CD14-positive monocyte (primary cell): Measurements from ENCODE around the gene WWOX. TPM values are rescaled to one million over a fixed set of nuclear protein-coding genes. Genes with fewer than 3 reads are reported as not detected.

Source experiments
- DNase-seq, 3 donors: peaks; one replicate each; pipeline ENCODE4 v3.0.0-alpha.2; 2011 to 2022
- H2AFZ ChIP-seq: 2 replicates; pipeline ENCODE4 v1.6.0; 2012; ENCODE audit warnings: mild to moderate bottlenecking, low read depth, low read length, inconsistent platforms; ENCODE audit not compliant: insufficient read depth, poor library complexity, severe bottlenecking
- H3K27ac ChIP-seq, 2 donors: 1 replicate in 1 of 2; 2 replicates in 1 of 2; pipeline ENCODE4 v1.5.1; 2012 to 2013; ENCODE audit warnings: low read length in 2 of 2, control low read depth in 1 of 2, inconsistent platforms in 1 of 2, low read depth in 1 of 2, mild to moderate bottlenecking in 1 of 2
- H3K27me3 ChIP-seq, 2 donors: one replicate each; pipeline versions ENCODE4 v1.6.0 to v1.6.1; 2011 to 2013; ENCODE audit warnings: low read length in 2 of 2; ENCODE audit not compliant: control insufficient read depth in 2 of 2, insufficient read depth in 2 of 2
- H3K36me3 ChIP-seq, 2 donors: replicated peaks in 1 of 2; 1 replicate in 1 of 2; 2 replicates in 1 of 2; pipeline versions ENCODE4 v1.5.1 to v1.6.1; 2012 to 2013; ENCODE audit warnings: low read length in 2 of 2, control low read depth in 1 of 2, inconsistent platforms in 1 of 2, mild to moderate bottlenecking in 1 of 2; ENCODE audit not compliant: insufficient read depth in 2 of 2, control insufficient read depth in 1 of 2
- H3K4me1 ChIP-seq, 2 donors: 1 replicate in 1 of 2; 2 replicates in 1 of 2; pipeline versions ENCODE4 v1.5.1 to v1.6.1; 2012 to 2013; ENCODE audit warnings: low read length in 2 of 2, control low read depth in 1 of 2, inconsistent platforms in 1 of 2, mild to moderate bottlenecking in 1 of 2, moderate library complexity in 1 of 2; ENCODE audit not compliant: insufficient read depth in 2 of 2, control insufficient read depth in 1 of 2
- H3K4me2 ChIP-seq: replicated peaks from 2 replicates; pipeline ENCODE3; 2012; ENCODE audit warnings: low read length, moderate library complexity, mild to moderate bottlenecking; ENCODE audit not compliant: poor library complexity, severe bottlenecking; ENCODE audit errors: extremely low read depth
- H3K4me3 ChIP-seq, 3 experiments: fragments of 200-600 bp in 1 of 3; sonication (generic) in 1 of 3; replicated peaks in 1 of 3; 1 replicate in 2 of 3; 2 replicates in 1 of 3; pipeline ENCODE4 v1.5.1; 2011 to 2013; ENCODE audit warnings: low read length in 3 of 3, mild to moderate bottlenecking in 3 of 3, control low read depth in 2 of 3, low read depth in 2 of 3, inconsistent platforms in 1 of 3, moderate library complexity in 1 of 3
- H3K79me2 ChIP-seq: 2 replicates; pipeline ENCODE4 v1.6.0; 2012; ENCODE audit warnings: mild to moderate bottlenecking, control low read depth, inconsistent platforms, low read length, moderate library complexity; ENCODE audit not compliant: insufficient read depth
- H3K9ac ChIP-seq: 2 replicates; pipeline ENCODE4 v1.6.0; 2017; ENCODE audit warnings: low read length, mild to moderate bottlenecking; ENCODE audit not compliant: insufficient read depth, poor library complexity, severe bottlenecking
- H3K9me3 ChIP-seq, 2 donors: replicated peaks in 1 of 2; 1 replicate in 1 of 2; 2 replicates in 1 of 2; pipeline versions ENCODE4 v1.5.1 to v1.6.1; 2012 to 2013; ENCODE audit warnings: low read length in 2 of 2, control low read depth in 1 of 2; ENCODE audit not compliant: control insufficient read depth in 1 of 2, insufficient read depth in 1 of 2
- H4K20me1 ChIP-seq: 2 replicates; pipeline ENCODE4 v1.6.0; 2012; ENCODE audit warnings: mild to moderate bottlenecking, low read length, control low read depth, moderate library complexity; ENCODE audit not compliant: insufficient read depth
- H3K27ac Mint-ChIP-seq, 7 donors: one replicate each; pipeline ENCODE4 v1.8.0; 2020; ENCODE audit warnings: mild to moderate bottlenecking in 7 of 7, mixed read lengths in 7 of 7, moderate library complexity in 6 of 7, inconsistent platforms in 2 of 7
- H3K27me3 Mint-ChIP-seq, 3 donors: one replicate each; pipeline ENCODE4 v1.8.0; 2021 to 2022; ENCODE audit warnings: low read depth in 3 of 3, mild to moderate bottlenecking in 3 of 3, mixed read lengths in 3 of 3, moderate library complexity in 3 of 3, inconsistent platforms in 1 of 3
- H3K36me3 Mint-ChIP-seq, 2 donors: one replicate each; pipeline ENCODE4 v1.8.0; 2020; ENCODE audit warnings: mixed read lengths in 2 of 2, inconsistent platforms in 1 of 2, mild to moderate bottlenecking in 1 of 2
- H3K4me1 Mint-ChIP-seq: one replicate; pipeline ENCODE4 v1.8.0; 2020; ENCODE audit warnings: mild to moderate bottlenecking, mixed read lengths
- H3K4me3 Mint-ChIP-seq, 2 donors: one replicate each; pipeline ENCODE4 v1.8.0; 2020; ENCODE audit warnings: mild to moderate bottlenecking in 2 of 2, mixed read lengths in 2 of 2, moderate library complexity in 1 of 2
- H3K9me3 Mint-ChIP-seq, 7 donors: one replicate each; pipeline ENCODE4 v1.8.0; 2020 to 2022; ENCODE audit warnings: mixed read lengths in 7 of 7, mild to moderate bottlenecking in 6 of 7, moderate library complexity in 6 of 7, inconsistent platforms in 2 of 7
- CTCF ChIP-seq: fragments of 200-600 bp; IDR thresholded peaks from one replicate; pipeline ENCODE4 v1.8.0; 2022; ENCODE audit warnings: antibody characterized with exemption, mild to moderate bottlenecking
- WGBS: methylation state at CpG from one replicate; pipeline ENCODE4 v1.1.5; 2013; ENCODE audit warnings: missing lambda C conversion rate; ENCODE audit not compliant: insufficient coverage; 5-methylcytosine and 5-hydroxymethylcytosine counted together
- intact Hi-C, 2 donors: fragments of 100-400 bp; cut with micrococcal nuclease; formaldehyde crosslinking; loops; one replicate each; pipeline versions ENCODE4 v1.15.0 to v1.15.1; 2023
- polyA plus RNA-seq, 3 donors: library from polyadenylated mRNA; depleted of rRNA in 1 of 3; unstranded in 2 of 3; stranded (reverse) in 1 of 3; fragments of 300-500 nt in 2 of 3; fragments of >200 nt in 1 of 3; fragmentation: Illumina TruSeq in 2 of 3; gene quantifications; 1 replicate in 2 of 3; 2 replicates in 1 of 3; pipeline ENCODE4 v1.2.3, GENCODE V29; 2012 to 2021

WWOX gene
- polyA plus RNA-seq, 3 donors, result 4.0 to 7.0 (median 6.3) TPM

- H3K4me1 Mint-ChIP-seq, result peaks cover 12% of the 10 kb centered on the region
- H3K27ac ChIP-seq, result no peak overlapping the region
- no peaks in the 10 kb centered on the region for H3K4me1 ChIP-seq
- no peaks in the 10 kb centered on the region for H3K36me3 Mint-ChIP-seq
- no peak overlapping the region for H3K4me3 Mint-ChIP-seq
- no peak for TF ChIP-seq CTCF
- intact Hi-C loops, result no loop called here
- no peaks in the 10 kb centered on the region for H3K27me3 ChIP-seq
- no peak overlapping the region for H3K4me2 ChIP-seq
- peaks cover 0 to 2% of the 10 kb centered on the region in 2 donors for H3K9me3 ChIP-seq
- H3K4me3 ChIP-seq, result no peak overlapping the region
- H3K27ac Mint-ChIP-seq, result no peak overlapping the region
- H2AFZ ChIP-seq, result no peak overlapping the region
- no peaks in the 10 kb centered on the region for H3K27me3 Mint-ChIP-seq
- H3K9me3 Mint-ChIP-seq, result peaks cover 2 to 11% (median 7%) of the 10 kb centered on the region in 7 donors
- H4K20me1 ChIP-seq, result no peaks in the 10 kb centered on the region
- no peaks in the 10 kb centered on the region for H3K36me3 ChIP-seq
- no peaks in the 10 kb centered on the region for H3K79me2 ChIP-seq
- DNase-seq, result no peak
- WGBS, result 86% methylated on average over 1 of the region's 3 CpGs
- no peak overlapping the region for H3K9ac ChIP-seq
Observed at GRCh38 chr16:78464833-78465232, 365.4 kb downstream of the WWOX start.

GRCh38 chr16:78465730-78466129 lies 366.3 kb downstream of the WWOX start:
- H3K4me3 Mint-ChIP-seq, result no peak overlapping the region

More at GRCh38 chr16:78465730-78466129, 366.3 kb downstream of the WWOX start:
- peaks cover 0 to 2% of the 10 kb centered on the region in 2 donors for H3K9me3 ChIP-seq
- WGBS, result 98% methylated on average over 5 of the region's 6 CpGs
- no peak overlapping the region for H3K4me3 ChIP-seq
- Mint-ChIP-seq H3K27me3 (peaks cover 0 to 2% (median 0%) of the 10 kb centered on the region in 3 donors), H3K27ac (no peak overlapping the region), H3K36me3 (no peaks in the 10 kb centered on the region), H3K9me3 (peaks cover 4 to 11% (median 7%) of the 10 kb centered on the region in 7 donors), H3K4me1 (peaks cover 12% of the 10 kb centered on the region)
- no peak for TF ChIP-seq CTCF
- H3K9ac ChIP-seq, result no peak overlapping the region
- no peaks in the 10 kb centered on the region for H3K36me3 ChIP-seq
- H3K27ac ChIP-seq, result no peak overlapping the region
- H2AFZ ChIP-seq, result no peak overlapping the region
- no peaks in the 10 kb centered on the region for H3K27me3 ChIP-seq
- no peaks in the 10 kb centered on the region for H3K4me1 ChIP-seq
- H3K79me2 ChIP-seq, result no peaks in the 10 kb centered on the region
- H3K4me2 ChIP-seq, result no peak overlapping the region
- DNase-seq, result no peak
- H4K20me1 ChIP-seq, result no peaks in the 10 kb centered on the region
- intact Hi-C loops, result no loop called here
